H9 (cell line): Measurements from ENCODE around the gene IGF1. TPM values are rescaled to one million over a fixed set of nuclear protein-coding genes. Genes with fewer than 3 reads are reported as not detected.

Source experiments
- DNase-seq: peaks from one replicate; pipeline ENCODE4 v3.0.0-alpha.2; 2017
- H2AFZ ChIP-seq: one replicate; pipeline ENCODE4 v1.6.1; 2013; ENCODE audit warnings: mild to moderate bottlenecking, low read length, control low read depth, moderate library complexity
- H2AK5ac ChIP-seq: 2 replicates; pipeline ENCODE4 v1.6.1; 2013; ENCODE audit warnings: low read length, control low read depth, mixed read lengths; ENCODE audit not compliant: insufficient read length
- H2BK120ac ChIP-seq: one replicate; pipeline ENCODE4 v1.6.1; 2013; ENCODE audit warnings: low read depth, mild to moderate bottlenecking, low read length, control low read depth, inconsistent platforms; ENCODE audit not compliant: poor library complexity, severe bottlenecking
- H2BK12ac ChIP-seq: 2 replicates; pipeline ENCODE4 v1.6.1; 2013; ENCODE audit warnings: low read length, control low read depth, mixed read lengths, low read depth; ENCODE audit not compliant: insufficient read length
- H2BK15ac ChIP-seq: 2 replicates; pipeline ENCODE4 v1.6.1; 2013; ENCODE audit warnings: low read depth, low read length, control low read depth
- H2BK20ac ChIP-seq: one replicate; pipeline ENCODE4 v1.6.1; 2013; ENCODE audit warnings: low read depth, mild to moderate bottlenecking, low read length, control low read depth, inconsistent platforms; ENCODE audit not compliant: poor library complexity, severe bottlenecking
- H2BK5ac ChIP-seq: 2 replicates; pipeline ENCODE4 v1.6.1; 2013; ENCODE audit warnings: low read length, control low read depth, mixed read lengths; ENCODE audit not compliant: insufficient read length
- H3K14ac ChIP-seq: 2 replicates; pipeline ENCODE4 v1.6.1; 2013; ENCODE audit warnings: low read length, control low read depth; ENCODE audit not compliant: insufficient read depth
- H3K18ac ChIP-seq: 2 replicates; pipeline ENCODE4 v1.6.1; 2013; ENCODE audit warnings: low read depth, mild to moderate bottlenecking, mixed read lengths, low read length, control low read depth; ENCODE audit not compliant: insufficient read length
- H3K23ac ChIP-seq: 2 replicates; pipeline ENCODE4 v1.6.1; 2013; ENCODE audit warnings: low read length, control low read depth, mixed read lengths, low read depth; ENCODE audit not compliant: insufficient read length
- H3K23me2 ChIP-seq: 2 replicates; pipeline ENCODE4 v1.6.1; 2013; ENCODE audit warnings: low read depth, mild to moderate bottlenecking, mixed read lengths, low read length, control low read depth; ENCODE audit not compliant: insufficient read length, poor library complexity, severe bottlenecking
- H3K27ac ChIP-seq: 2 replicates; pipeline ENCODE4 v1.5.1; 2013; ENCODE audit warnings: low read length, control low read depth, mixed read lengths, low read depth; ENCODE audit not compliant: insufficient read length
- H3K27me3 ChIP-seq: 2 replicates; pipeline ENCODE4 v1.6.1; 2013; ENCODE audit warnings: low read length, control low read depth, inconsistent platforms; ENCODE audit not compliant: insufficient read depth
- H3K4ac ChIP-seq: 2 replicates; pipeline ENCODE4 v1.6.1; 2013; ENCODE audit warnings: low read depth, mild to moderate bottlenecking, control low read depth, inconsistent platforms, low read length, moderate library complexity
- H3K4me1 ChIP-seq: 2 replicates; pipeline ENCODE4 v1.6.1; 2013; ENCODE audit warnings: low read length, control low read depth, inconsistent platforms; ENCODE audit not compliant: insufficient read depth
- H3K4me2 ChIP-seq: 2 replicates; pipeline ENCODE4 v1.6.1; 2013; ENCODE audit warnings: low read length, control low read depth, mixed read lengths; ENCODE audit not compliant: insufficient read length, insufficient read depth
- H3K56ac ChIP-seq: 2 replicates; pipeline ENCODE4 v1.6.1; 2013; ENCODE audit warnings: low read depth, mild to moderate bottlenecking, mixed read lengths, low read length, control low read depth; ENCODE audit not compliant: insufficient read length
- H3K79me1 ChIP-seq: 2 replicates; pipeline ENCODE4 v1.6.1; 2013; ENCODE audit warnings: low read depth, mild to moderate bottlenecking, moderate library complexity, low read length, control low read depth, inconsistent platforms; ENCODE audit not compliant: insufficient read depth, poor library complexity, severe bottlenecking
- H3K79me2 ChIP-seq: 2 replicates; pipeline ENCODE4 v1.6.1; 2013; ENCODE audit warnings: low read length, control low read depth, inconsistent platforms; ENCODE audit not compliant: insufficient read depth
- H3K9ac ChIP-seq: 2 replicates; pipeline ENCODE4 v1.6.1; 2013; ENCODE audit warnings: low read length, control low read depth, mixed read lengths; ENCODE audit not compliant: insufficient read length; ENCODE audit errors: extremely low read depth
- H3K9me3 ChIP-seq: one replicate; pipeline ENCODE4 v1.6.1; 2013; ENCODE audit warnings: low read depth, low read length, inconsistent platforms; ENCODE audit not compliant: control insufficient read depth
- H3T11ph ChIP-seq: one replicate; pipeline ENCODE4 v1.6.1; 2013; ENCODE audit warnings: mild to moderate bottlenecking, low read length, control low read depth, inconsistent platforms
- H4K20me1 ChIP-seq: one replicate; pipeline ENCODE4 v1.6.1; 2013; ENCODE audit not compliant: control insufficient read depth, insufficient read length, insufficient read depth
- H4K5ac ChIP-seq: 2 replicates; pipeline ENCODE4 v1.6.1; 2013; ENCODE audit warnings: low read depth, mild to moderate bottlenecking, mixed read lengths, low read length, control low read depth; ENCODE audit not compliant: insufficient read length
- H4K8ac ChIP-seq: replicated peaks from 2 replicates; pipeline ENCODE4 v1.6.1; 2013; ENCODE audit warnings: low read length, control low read depth, mixed read lengths, low read depth; ENCODE audit not compliant: insufficient read length
- H4K91ac ChIP-seq: 2 replicates; pipeline ENCODE4 v1.6.1; 2013; ENCODE audit warnings: low read depth, mild to moderate bottlenecking, moderate library complexity, mixed read lengths, low read length, control low read depth; ENCODE audit not compliant: insufficient read length
- H3K27ac Mint-ChIP-seq, 3 experiments: 2 replicates in 2 of 3; 3 replicates in 1 of 3; pipeline ENCODE4 v1.8.0; 2020 to 2021; ENCODE audit warnings: mixed read lengths in 3 of 3, mild to moderate bottlenecking in 1 of 3, moderate library complexity in 1 of 3
- H3K27me3 Mint-ChIP-seq: 2 replicates; pipeline ENCODE4 v1.8.0; 2021; ENCODE audit warnings: low read depth, mild to moderate bottlenecking, moderate library complexity, mixed read lengths
- H3K36me3 Mint-ChIP-seq, 3 experiments: 2 replicates in 2 of 3; 3 replicates in 1 of 3; pipeline ENCODE4 v1.8.0; 2020 to 2021; ENCODE audit warnings: low read depth in 3 of 3, mixed read lengths in 3 of 3; ENCODE audit not compliant: insufficient read depth in 1 of 3
- H3K4me1 Mint-ChIP-seq, 2 experiments: 2 replicates each; pipeline ENCODE4 v1.8.0; 2020; ENCODE audit warnings: mixed read lengths in 2 of 2
- H3K4me3 Mint-ChIP-seq, 2 experiments: 2 replicates in 1 of 2; 3 replicates in 1 of 2; pipeline ENCODE4 v1.8.0; 2020 to 2021; ENCODE audit warnings: mild to moderate bottlenecking in 2 of 2, mixed read lengths in 2 of 2, moderate library complexity in 1 of 2
- H3K9me3 Mint-ChIP-seq, 2 experiments: 2 replicates in 1 of 2; 3 replicates in 1 of 2; pipeline ENCODE4 v1.8.0; 2020; ENCODE audit warnings: mild to moderate bottlenecking in 2 of 2, mixed read lengths in 2 of 2, moderate library complexity in 1 of 2
- WGBS: extraction: QIAGEN DNeasy Blood & Tissue Kit; methylation state at CpG from one replicate; pipeline ENCODE4 v1.1.7; 2013; ENCODE audit warnings: missing lambda C conversion rate, low lambda C conversion rate, mixed read lengths; ENCODE audit not compliant: insufficient read length; ENCODE audit errors: extremely low coverage; 5-methylcytosine and 5-hydroxymethylcytosine counted together
- total RNA-seq: library from RNA; stranded (reverse); gene quantifications from 2 replicates; pipeline ENCODE4 v1.2.1, GENCODE V29; 2021
- TF ChIP-seq, protein P1 (sequence below): fragments of 200-600 bp; sonication (generic); conservative IDR thresholded peaks from 3 replicates; pipeline ENCODE4 v1.8.0; 2021; ENCODE audit warnings: antibody characterized with exemption, mild to moderate bottlenecking

Gene IGF1
- total RNA-seq, 1 experiment from 2014 or later = not detected

DNA sequence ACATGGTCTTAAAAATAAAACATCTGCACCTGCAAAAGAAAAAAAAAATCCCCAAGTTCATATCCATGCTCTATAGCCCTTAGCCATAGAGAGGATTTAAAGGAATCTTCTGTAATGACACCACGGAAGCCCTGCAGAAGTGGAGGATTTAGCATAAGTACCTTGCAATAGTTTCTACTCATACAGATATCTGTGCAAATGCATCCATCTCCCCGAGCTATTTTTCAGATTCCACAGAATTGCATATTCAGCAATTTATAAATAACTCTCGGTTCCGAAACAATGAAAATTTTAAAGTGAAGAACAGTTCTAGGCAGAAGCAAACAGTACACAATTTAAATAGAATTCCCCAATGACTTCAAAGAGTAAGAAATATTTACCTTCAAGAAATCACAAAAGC lies 424 bp downstream of the IGF1 start:
- H2BK20ac ChIP-seq = no peak overlapping the region
- no peak for DNase-seq
- no CpG with 5 or more reads among the region's 4 CpGs for WGBS
- H3K4me3 Mint-ChIP-seq = no peak overlapping the region
- no peak overlapping the region for H4K5ac ChIP-seq
- H3K4ac ChIP-seq = no peak overlapping the region
- H3K23me2 ChIP-seq = no peaks in the 10 kb centered on the region
- H2BK15ac ChIP-seq = no peak overlapping the region
- H3K27ac Mint-ChIP-seq = no peak overlapping the region
- no peak overlapping the region for H2AK5ac ChIP-seq
- H3K56ac ChIP-seq = no peak overlapping the region
- H3K9me3 Mint-ChIP-seq = no peaks in the 10 kb centered on the region
- H3K9ac ChIP-seq = no peak overlapping the region
- H3K79me2 ChIP-seq = no peaks in the 10 kb centered on the region
- H4K91ac ChIP-seq = no peak overlapping the region
- H2BK5ac ChIP-seq = no peak overlapping the region
- H3K4me1 ChIP-seq = no peaks in the 10 kb centered on the region; the same call in 1 of the 2 replicates
- no peaks in the 10 kb centered on the region for H3K27me3 Mint-ChIP-seq
- no peak overlapping the region for H2BK120ac ChIP-seq
- no peaks in the 10 kb centered on the region for H4K20me1 ChIP-seq
- no peak overlapping the region for H3K18ac ChIP-seq
- H2BK12ac ChIP-seq = no peak overlapping the region
- H3K27ac ChIP-seq = no peak overlapping the region
- H3T11ph ChIP-seq = no peak overlapping the region
- no peak overlapping the region for H2AFZ ChIP-seq
- no peaks in the 10 kb centered on the region for H3K79me1 ChIP-seq
- no peaks in the 10 kb centered on the region for H3K36me3 Mint-ChIP-seq
- TF ChIP-seq, protein P1, sequence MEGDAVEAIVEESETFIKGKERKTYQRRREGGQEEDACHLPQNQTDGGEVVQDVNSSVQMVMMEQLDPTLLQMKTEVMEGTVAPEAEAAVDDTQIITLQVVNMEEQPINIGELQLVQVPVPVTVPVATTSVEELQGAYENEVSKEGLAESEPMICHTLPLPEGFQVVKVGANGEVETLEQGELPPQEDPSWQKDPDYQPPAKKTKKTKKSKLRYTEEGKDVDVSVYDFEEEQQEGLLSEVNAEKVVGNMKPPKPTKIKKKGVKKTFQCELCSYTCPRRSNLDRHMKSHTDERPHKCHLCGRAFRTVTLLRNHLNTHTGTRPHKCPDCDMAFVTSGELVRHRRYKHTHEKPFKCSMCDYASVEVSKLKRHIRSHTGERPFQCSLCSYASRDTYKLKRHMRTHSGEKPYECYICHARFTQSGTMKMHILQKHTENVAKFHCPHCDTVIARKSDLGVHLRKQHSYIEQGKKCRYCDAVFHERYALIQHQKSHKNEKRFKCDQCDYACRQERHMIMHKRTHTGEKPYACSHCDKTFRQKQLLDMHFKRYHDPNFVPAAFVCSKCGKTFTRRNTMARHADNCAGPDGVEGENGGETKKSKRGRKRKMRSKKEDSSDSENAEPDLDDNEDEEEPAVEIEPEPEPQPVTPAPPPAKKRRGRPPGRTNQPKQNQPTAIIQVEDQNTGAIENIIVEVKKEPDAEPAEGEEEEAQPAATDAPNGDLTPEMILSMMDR = no peak
- H3K14ac ChIP-seq = no peak overlapping the region
- no peaks in the 10 kb centered on the region for H3K27me3 ChIP-seq
- H3K9me3 ChIP-seq = no peaks in the 10 kb centered on the region
- H3K4me1 Mint-ChIP-seq = peaks cover 7 to 10% of the 10 kb centered on the region in 2 experiments
- H3K4me2 ChIP-seq = no peak overlapping the region
- H3K23ac ChIP-seq = no peak overlapping the region
- no peak overlapping the region for H4K8ac ChIP-seq
